GM12864 (cell line): ENCODE data around the gene ANKRD30A.

Source experiments
- DNase-seq: peaks from one replicate; pipeline ENCODE4 v3.0.0-alpha.2; 2011; ENCODE audit warnings: low read depth
- H3K4me3 ChIP-seq: 2 replicates; pipeline ENCODE4 v1.5.1; 2011; ENCODE audit warnings: mild to moderate bottlenecking, low read depth, low read length, control low read depth
- CTCF ChIP-seq: IDR thresholded peaks from 2 replicates; pipeline ENCODE4 v1.5.1; 2011; ENCODE audit warnings: low read depth, mild to moderate bottlenecking, moderate library complexity, low read length, control low read depth, inconsistent platforms; ENCODE audit errors: missing control alignments

The ANKRD30A gene

GRCh38 chr10:37401225-37401624 lies 275.8 kb downstream of the ANKRD30A start:
- H3K4me3 ChIP-seq = no peak overlapping the region
- no peak for TF ChIP-seq CTCF
- DNase-seq = no peak

DNA sequence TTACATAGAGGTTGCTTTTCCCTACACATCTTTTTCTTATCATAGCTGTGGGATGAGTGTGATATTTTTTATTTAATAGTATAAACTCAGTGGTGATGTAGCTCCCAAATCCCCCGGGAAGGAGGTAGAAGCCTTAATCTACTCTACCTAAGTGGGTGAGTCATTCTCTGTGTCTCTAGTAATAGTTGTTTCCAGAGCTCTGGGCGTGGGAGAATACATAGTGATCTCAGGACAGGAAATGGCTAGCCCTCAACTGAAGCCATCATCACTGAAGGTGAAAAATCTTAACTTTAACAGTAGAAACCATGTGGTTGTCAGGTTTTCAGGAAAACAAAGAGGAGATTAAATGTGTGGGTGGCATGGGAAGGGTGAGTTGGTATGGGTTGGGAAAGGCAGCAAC lies 278.4 kb downstream of the ANKRD30A start:
- no peak for TF ChIP-seq CTCF

More for the DNA sequence above, 278.4 kb downstream of the ANKRD30A start:
- no peak for DNase-seq
- no peak overlapping the region for H3K4me3 ChIP-seq
